Activated T-cell treated with anti-CD3 and anti-CD28 coated beads, Interleukin-2, amount 50 U/mL, for 48 hours (primary cell): ENCODE measurements around the gene USF1.
"Not testable (repeated sequence)": the region's sequence is repeated elsewhere in the genome, so short reads cannot be mapped to it uniquely, and the experiment has no call there.

Source experiments
- DNase-seq, 2 experiments: peaks; one replicate each; pipeline ENCODE4 v3.0.0-alpha.2; 2020

Gene USF1

GRCh38 chr1:161046605-161047228 is 940 bp upstream of the USF1 start:
- DNase-seq = no peak

DNA sequence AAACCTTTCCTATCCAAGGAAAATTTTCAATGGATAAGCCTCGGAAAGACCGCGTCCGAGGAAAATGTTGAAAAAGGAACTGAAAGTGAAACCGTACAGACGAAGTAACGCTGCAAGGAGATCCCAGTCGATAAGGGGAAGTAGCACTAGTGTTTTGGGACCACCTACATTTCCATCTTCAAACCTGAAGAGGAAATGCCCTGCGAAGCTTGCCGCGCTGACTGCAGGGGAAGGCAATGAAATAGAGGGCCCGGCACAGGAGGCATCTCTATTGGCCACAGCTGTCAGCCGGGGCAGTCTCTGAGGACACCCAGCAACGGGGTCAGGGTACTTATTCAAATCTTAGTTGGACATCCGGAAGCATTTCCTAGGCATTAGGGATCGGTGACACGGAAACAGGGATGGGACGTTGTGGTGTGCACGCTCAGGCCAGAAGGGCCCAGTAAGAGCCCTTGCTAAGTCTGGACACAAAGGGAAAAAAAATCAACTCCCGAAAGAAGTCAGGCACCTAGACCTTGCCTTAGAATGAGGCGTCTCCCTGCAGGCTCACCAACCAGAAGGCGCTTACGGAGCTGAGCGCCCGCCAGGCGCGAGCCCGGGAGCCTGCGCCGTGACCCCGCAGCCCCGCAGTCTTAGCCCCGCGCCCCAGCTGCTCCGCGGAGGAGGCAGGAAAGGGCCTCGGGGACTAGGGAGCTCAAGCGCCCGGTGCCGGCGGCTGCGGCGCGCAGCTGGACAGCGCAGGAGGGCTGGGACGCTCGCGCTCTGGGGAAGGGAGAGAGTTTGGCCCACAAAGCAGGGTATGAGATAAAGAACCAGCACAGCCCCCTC is 655 bp downstream of the USF1 start:
- DNase-seq = peak; percentile 69 to 73

GRCh38 chr1:161044535-161044907 is 1.3 kb downstream of the USF1 start:
- DNase-seq = no peak

- no peak for DNase-seq
These were observed 6.2 kb downstream of the USF1 start for GRCh38 chr1:161039546-161039945.

- no peak for DNase-seq
These were observed 6.6 kb downstream of the USF1 start for GRCh38 chr1:161039154-161039545.

- DNase-seq = peak; percentile 87 to 90
These were observed 7.1 kb downstream of the USF1 start, which contains the start of gene TSTD1 for GRCh38 chr1:161038523-161039153. Gene TSTD1, minus strand, starts transcription at chr1:161038964. Its CDS starts 75 bp downstream, at chr1:161038889.

DNA sequence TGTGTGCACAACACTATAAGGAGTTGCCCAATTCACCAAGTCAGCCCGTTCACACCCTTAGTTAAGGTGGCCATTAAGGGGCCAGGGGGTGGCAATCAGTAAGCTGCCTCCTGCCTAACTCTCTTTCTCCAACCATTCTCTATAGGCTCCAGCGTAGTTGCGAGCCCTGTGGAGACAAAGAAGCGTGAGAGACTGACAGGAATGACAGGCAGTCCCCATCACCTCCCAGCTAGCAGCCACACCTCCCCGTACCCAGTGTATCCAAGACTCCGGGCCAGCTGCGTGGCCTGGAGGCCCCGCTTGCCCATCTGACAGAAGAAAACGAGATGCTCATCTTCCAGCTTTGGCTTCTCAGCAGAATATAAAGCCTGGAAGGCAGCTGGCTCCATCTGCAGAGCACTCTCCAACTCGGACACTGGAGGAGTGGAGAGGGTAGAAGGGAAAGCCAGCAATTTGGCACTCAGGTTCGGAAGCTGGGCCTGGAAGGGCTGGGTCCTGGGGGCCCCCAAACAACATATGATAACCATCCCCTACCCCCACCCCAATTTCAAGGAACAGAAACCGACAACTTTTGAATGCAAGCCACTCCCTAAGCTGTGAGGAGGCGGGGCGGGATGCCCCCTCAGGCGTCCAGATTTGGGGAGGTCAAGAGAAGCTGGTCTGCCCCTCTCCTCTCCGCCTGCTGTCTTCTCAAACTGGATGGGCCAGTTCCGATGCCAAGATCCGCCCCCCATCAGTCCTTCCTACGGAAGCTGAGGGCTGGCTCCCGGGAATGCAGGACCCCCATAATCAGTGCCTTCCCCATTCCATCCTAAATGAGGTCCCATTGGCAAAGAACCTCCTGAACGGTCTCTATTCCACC is 7.9 kb downstream of the USF1 start:
- DNase-seq = no peak

DNA sequence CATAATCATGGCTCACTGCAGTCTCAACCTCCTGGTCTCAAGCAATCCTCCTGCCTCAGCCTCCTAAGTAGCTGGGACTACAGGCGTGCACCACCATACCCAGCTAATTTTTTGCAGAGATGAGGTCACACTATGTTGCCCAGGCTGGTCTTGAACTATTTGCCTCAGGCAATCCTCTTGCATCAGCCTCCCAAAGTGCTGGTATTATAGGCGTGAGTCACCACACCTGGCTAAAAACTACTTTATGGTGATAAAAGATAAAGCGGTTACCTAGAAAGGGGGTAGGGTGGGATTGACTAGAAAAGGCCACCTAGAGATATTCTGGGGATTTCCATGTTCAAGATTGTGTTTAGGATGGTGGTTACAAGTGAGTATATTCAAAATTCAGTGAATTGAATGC is 12.0 kb downstream of the USF1 start:
- no peak for DNase-seq

GRCh38 chr1:161032409-161032808 is 13.4 kb downstream of the USF1 start:
- no peak for DNase-seq

- no peak for DNase-seq
These were observed 13.9 kb downstream of the USF1 start for GRCh38 chr1:161031874-161032273.

DNA sequence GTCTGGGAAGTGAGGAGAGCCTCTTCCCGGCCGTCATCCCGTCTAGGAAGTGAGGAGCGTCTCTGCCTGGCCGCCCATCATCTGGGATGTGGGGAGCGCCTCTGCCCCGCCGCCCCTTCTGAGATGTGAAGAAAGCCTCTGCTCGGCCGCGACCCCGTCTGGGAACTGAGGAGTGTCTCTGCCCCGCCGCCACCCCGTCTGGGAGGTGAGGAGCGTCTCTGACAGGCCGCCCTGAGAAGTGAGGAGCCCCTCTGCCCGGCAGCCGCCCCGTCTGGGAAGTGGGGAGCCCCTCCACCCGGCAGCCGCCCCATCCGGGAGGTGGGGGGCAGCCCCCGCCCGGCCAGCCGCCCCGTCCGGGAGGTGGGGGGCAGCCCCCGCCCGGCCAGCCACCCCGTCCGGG is 16.3 kb downstream of the USF1 start:
- DNase-seq = not testable (repeated sequence)

DNA sequence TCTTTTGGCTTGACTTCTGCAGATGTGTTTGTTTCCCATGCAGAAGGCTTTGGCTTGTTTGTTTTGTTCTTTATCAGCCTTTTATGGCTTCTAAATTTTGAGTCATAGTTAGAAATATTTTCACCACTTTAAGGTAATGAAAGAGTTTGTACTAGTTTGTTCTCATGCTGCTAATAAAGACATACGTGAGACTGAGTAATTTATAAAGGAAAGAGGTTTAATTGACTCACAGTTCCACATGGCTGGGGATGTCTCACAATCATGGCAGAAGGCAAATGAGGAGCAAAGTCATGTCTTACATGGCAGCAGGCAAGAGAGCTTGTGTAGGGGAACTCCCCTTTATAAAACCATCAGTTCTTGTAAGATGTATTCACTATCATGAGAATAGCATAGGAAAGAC is 18.8 kb downstream of the USF1 start:
- not testable (repeated sequence) for DNase-seq

DNA sequence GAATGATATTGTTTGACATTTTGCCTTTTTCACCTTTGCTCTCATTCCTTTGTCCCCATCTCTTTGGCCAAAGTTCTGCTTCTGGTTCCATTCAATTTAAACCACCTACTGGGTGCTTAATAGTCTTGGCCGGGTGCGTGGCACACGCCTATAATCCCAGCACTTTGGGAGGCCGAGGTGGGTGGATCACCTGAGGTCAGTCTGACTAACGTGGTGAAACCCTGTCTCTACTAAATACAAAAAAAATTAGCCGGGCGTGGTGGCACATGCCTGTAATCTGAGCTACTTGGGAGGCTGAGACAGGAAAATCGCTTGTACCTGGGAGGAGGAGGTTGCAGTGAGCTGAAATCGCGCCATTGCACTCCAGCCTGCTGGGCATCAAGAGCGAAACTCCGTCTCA is 23.3 kb downstream of the USF1 start:
- DNase-seq = not testable (repeated sequence)

DNA sequence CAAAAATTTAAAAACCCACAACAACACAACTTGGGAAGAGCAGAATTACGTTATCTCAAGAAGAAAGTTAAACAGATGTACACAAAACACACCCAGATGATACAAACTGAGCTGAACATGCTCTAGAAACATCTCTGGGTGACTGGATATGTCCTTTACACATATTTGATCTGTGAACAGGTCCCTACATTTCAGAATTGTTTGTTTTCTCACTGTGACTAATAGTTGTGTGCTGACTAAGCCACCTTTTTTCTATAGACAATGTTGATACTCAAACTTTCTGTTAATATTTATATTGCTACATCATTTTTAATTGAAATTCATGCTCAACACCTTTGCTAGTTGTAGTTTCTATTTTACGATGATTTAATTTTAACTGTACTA is 23.8 kb downstream of the USF1 start:
- no peak for DNase-seq

- DNase-seq = peak; percentile 81 to 89
These were observed 24.4 kb downstream of the USF1 start for GRCh38 chr1:161021165-161021969.

DNA sequence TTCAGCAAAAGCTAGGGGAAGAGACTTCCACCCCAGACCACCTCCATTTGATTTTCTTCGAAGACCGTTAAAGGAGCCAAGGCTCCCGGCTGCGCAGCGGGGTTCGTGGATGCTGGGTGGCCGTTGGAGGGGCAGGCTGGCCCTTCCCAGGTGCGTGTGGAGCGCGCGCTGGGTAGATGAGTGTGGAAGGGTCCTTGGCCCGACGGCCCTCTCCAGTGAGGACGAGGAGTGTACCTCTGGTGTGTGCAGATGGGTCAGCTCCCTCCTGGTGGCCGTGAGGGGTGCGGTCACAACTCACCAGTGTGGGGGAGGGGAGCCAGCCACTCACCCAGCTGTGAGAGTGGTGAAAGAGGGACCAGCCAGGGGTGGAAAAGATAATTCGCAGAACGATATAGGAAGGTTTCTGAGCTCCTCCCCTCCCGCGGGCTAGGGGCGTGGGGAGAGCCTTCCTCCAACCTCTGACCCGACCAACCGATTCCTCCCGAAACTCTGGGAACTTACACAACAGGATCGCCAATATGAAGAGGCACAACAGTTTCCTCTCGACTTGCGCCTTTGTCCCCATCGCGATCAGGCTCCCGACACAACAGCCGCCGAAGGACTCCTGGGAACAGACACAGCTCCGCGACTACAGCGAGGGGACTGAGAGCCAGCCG is 25.1 kb downstream of the USF1 start, which contains the start of gene F11R:
TSS of gene F11R (minus strand) at position 644 of the 656 bp plus-strand sequence. CDS start at position 565, 79 bp downstream.
- DNase-seq = no peak

GRCh38 chr1:161019751-161020495 is 25.9 kb downstream of the USF1 start:
- DNase-seq = no peak

DNA sequence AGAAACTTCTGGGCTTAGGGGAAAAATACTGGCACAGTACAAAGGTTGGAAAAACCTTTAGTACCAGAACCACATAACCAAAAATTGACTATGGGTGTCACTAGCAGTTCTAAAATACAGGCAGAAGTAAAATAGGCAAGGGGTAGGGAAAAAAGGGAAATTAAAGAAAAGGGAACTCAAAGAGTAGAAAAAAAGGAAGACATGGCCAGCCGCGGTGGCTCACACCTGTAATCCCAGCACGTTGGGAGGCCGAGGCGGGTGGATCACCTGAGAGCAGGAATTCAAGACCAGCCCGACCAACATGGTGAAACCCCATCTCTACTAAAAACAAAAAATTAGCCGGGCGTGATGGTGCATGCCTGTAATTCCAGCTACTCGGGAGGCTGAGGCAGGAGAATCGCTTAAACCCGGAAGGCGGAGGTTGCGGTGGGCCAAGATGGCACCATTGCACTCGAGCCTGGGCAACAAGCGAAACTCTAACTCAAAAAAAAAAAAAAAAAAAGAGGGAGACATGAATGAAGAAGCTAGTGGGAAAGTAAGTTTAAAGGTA is 26.6 kb downstream of the USF1 start:
- not testable (repeated sequence) for DNase-seq

- no peak for DNase-seq
These were observed 27.2 kb downstream of the USF1 start for GRCh38 chr1:161018631-161018930.
